SK-N-SH (cell line): ENCODE measurements around the gene KRT4. TPM values are rescaled to one million over a fixed set of nuclear protein-coding genes. Genes with fewer than 3 reads are reported as not detected.

Source experiments
- CTCF ChIA-PET: fragments of 300-600, 350-600 bp; formaldehyde crosslinking; extraction: SDS; loops from one replicate; lab custom pipeline; 2021; lab: Yijun Ruan, JAX
- POLR2A ChIA-PET: fragments of 350-600 bp; sonication (Branson Sonifier 250); formaldehyde crosslinking; extraction: SDS; loops from one replicate; lab custom pipeline; 2020; ENCODE audit warnings: antibody characterized with exemption, inconsistent platforms; lab: Yijun Ruan, JAX
- DNase-seq: peaks from one replicate; pipeline ENCODE4 v3.0.0; 2012
- H2AFZ ChIP-seq: fragments of 200-600 bp; sonication (generic); 2 replicates; pipeline ENCODE4 v1.8.1; 2016; ENCODE audit warnings: antibody characterized with exemption, mild to moderate bottlenecking, low read depth
- H3F3A ChIP-seq: fragments of 200-600 bp; sonication (generic); replicated peaks from 2 replicates; pipeline ENCODE3; 2016; ENCODE audit warnings: antibody characterized with exemption, mild to moderate bottlenecking; ENCODE audit not compliant: insufficient read depth
- H3K27ac ChIP-seq, 2 experiments: fragments of 200-500 bp in 1 of 2; fragments of 200-600 bp in 1 of 2; sonication (Bioruptor generic) in 1 of 2; sonication (generic), shearing (Covaris generic) in 1 of 2; 2 replicates each; pipeline versions ENCODE4 v1.5.1 to v1.6.1; 2014 to 2016; ENCODE audit warnings: low read depth in 2 of 2, inconsistent platforms in 1 of 2, low read length in 1 of 2, mild to moderate bottlenecking in 1 of 2, mixed read lengths in 1 of 2
- H3K27me3 ChIP-seq: fragments of 200-600 bp; sonication (generic), shearing (Covaris generic); 2 replicates; pipeline ENCODE4 v1.6.1; 2016; ENCODE audit warnings: mixed run types; ENCODE audit not compliant: insufficient read depth
- H3K36me3 ChIP-seq, 2 experiments: fragments of 200-500 bp in 1 of 2; fragments of 200-600 bp in 1 of 2; sonication (Bioruptor generic) in 1 of 2; sonication (generic) in 1 of 2; replicated peaks in 1 of 2; 2 replicates each; pipeline versions ENCODE3 to v1.5.1; 2014 to 2016; ENCODE audit warnings: low read length in 1 of 2, mild to moderate bottlenecking in 1 of 2; ENCODE audit not compliant: insufficient read depth in 2 of 2, control insufficient read depth in 1 of 2
- H3K4me1 ChIP-seq, 2 experiments: fragments of 200-500 bp in 1 of 2; fragments of 200-600 bp in 1 of 2; sonication (Bioruptor generic) in 1 of 2; sonication (generic), shearing (Covaris generic) in 1 of 2; 2 replicates each; pipeline versions ENCODE4 v1.5.1 to v1.6.1; 2014 to 2016; ENCODE audit warnings: low read depth in 1 of 2, low read length in 1 of 2, mixed run types in 1 of 2; ENCODE audit not compliant: insufficient read depth in 2 of 2, control insufficient read depth in 1 of 2
- H3K4me2 ChIP-seq: fragments of 200-600 bp; sonication (generic), shearing (Covaris generic); 2 replicates; pipeline ENCODE4 v1.6.1; 2017; ENCODE audit warnings: mixed run types
- H3K4me3 ChIP-seq, 2 experiments: fragments of 200-500 bp in 1 of 2; fragments of 200-600 bp in 1 of 2; sonication (Bioruptor generic) in 1 of 2; sonication (generic), shearing (Covaris generic) in 1 of 2; 2 replicates each; pipeline versions ENCODE4 v1.5.1 to v1.8.1; 2014 to 2016; ENCODE audit warnings: low read depth in 2 of 2, inconsistent platforms in 1 of 2, low read length in 1 of 2, mild to moderate bottlenecking in 1 of 2, mixed read lengths in 1 of 2, moderate library complexity in 1 of 2
- H3K79me2 ChIP-seq: fragments of 200-600 bp; sonication (generic); 2 replicates; pipeline ENCODE4 v1.8.1; 2017; ENCODE audit warnings: mild to moderate bottlenecking; ENCODE audit not compliant: insufficient read depth
- H3K9ac ChIP-seq: fragments of 200-600 bp; sonication (generic); 2 replicates; pipeline ENCODE4 v1.6.1; 2017; ENCODE audit warnings: mixed run types
- H3K9me2 ChIP-seq: fragments of 200-600 bp; sonication (generic); 2 replicates; pipeline ENCODE4 v1.6.1; 2017; ENCODE audit warnings: mixed run types
- H3K9me3 ChIP-seq: fragments of 200-600 bp; sonication (generic); 2 replicates; pipeline ENCODE4 v1.6.1; 2017; ENCODE audit warnings: mixed run types, mild to moderate bottlenecking, moderate library complexity
- H4K20me1 ChIP-seq: fragments of 200-600 bp; sonication (generic); 2 replicates; pipeline ENCODE4 v1.6.1; 2017; ENCODE audit warnings: mild to moderate bottlenecking, mixed run types; ENCODE audit not compliant: insufficient read depth
- EP300 ChIP-seq, 2 experiments: IDR thresholded peaks; 2 replicates each; pipeline versions ENCODE4 v1.4.0 to v1.6.1; 2012; ENCODE audit warnings: borderline replicate concordance in 1 of 2, low read depth in 1 of 2, low read length in 1 of 2
- FOSL2 ChIP-seq: IDR thresholded peaks from 2 replicates; pipeline ENCODE4 v1.4.0; 2012; ENCODE audit warnings: low read depth, mild to moderate bottlenecking, moderate library complexity, borderline replicate concordance
- FOXJ3 ChIP-seq: sonication (generic); formaldehyde crosslinking; IDR thresholded peaks from 2 replicates; pipeline ENCODE4 v1.5.1; 2020; ENCODE audit warnings: mild to moderate bottlenecking, missing genetic modification reagents
- FOXM1 ChIP-seq: IDR thresholded peaks from 2 replicates; pipeline ENCODE4 v1.4.0; 2012; ENCODE audit warnings: low read depth, mild to moderate bottlenecking
- GABPA ChIP-seq: IDR thresholded peaks from 2 replicates; pipeline ENCODE4 v1.4.0; 2012; ENCODE audit warnings: low read depth, mild to moderate bottlenecking
- MXI1 ChIP-seq: IDR thresholded peaks from 2 replicates; pipeline ENCODE4 v1.6.1; 2012; ENCODE audit warnings: mild to moderate bottlenecking, low read depth, low read length, improper control_type of control experiment
- NFIC ChIP-seq: IDR thresholded peaks from 2 replicates; pipeline ENCODE4 v1.4.0; 2012; ENCODE audit warnings: borderline replicate concordance
- NRF1 ChIP-seq: IDR thresholded peaks from 2 replicates; pipeline ENCODE4 v1.6.1; 2012; ENCODE audit warnings: low read depth, mild to moderate bottlenecking, low read length
- POLR2AphosphoS5 ChIP-seq: IDR thresholded peaks from 2 replicates; pipeline ENCODE4 v1.6.1; 2012; ENCODE audit warnings: low read depth, low read length
- RXRA ChIP-seq: IDR thresholded peaks from 2 replicates; pipeline ENCODE4 v1.4.0; 2012; ENCODE audit warnings: low read depth, mild to moderate bottlenecking, borderline replicate concordance
- TEAD4 ChIP-seq: IDR thresholded peaks from 2 replicates; pipeline ENCODE4 v1.4.0; 2012; ENCODE audit warnings: mild to moderate bottlenecking, borderline replicate concordance; ENCODE audit not compliant: insufficient read depth
- whole genome bisulfite sequencing: methylation state at CpG from one replicate; pipeline ENCODE4 v1.1.6; 2017; ENCODE audit warnings: low lambda C conversion rate; 5-methylcytosine and 5-hydroxymethylcytosine counted together
- polyA plus RNA-seq, 3 experiments: library from polyadenylated mRNA; depleted of rRNA; stranded (reverse); fragments of >200 nt; gene quantifications; 2 replicates each; pipeline ENCODE4 v1.2.3, GENCODE V29; 2012
- TF ChIP-seq, protein P1 (sequence below): fragments of 150-350 bp; IDR thresholded peaks from 2 replicates; pipeline ENCODE4 v1.6.1; 2016; ENCODE audit warnings: mild to moderate bottlenecking, low read depth, low read length
- TF ChIP-seq, protein P2 (sequence below): IDR thresholded peaks from 2 replicates; pipeline ENCODE4; 2012

KRT4 gene
- polyA plus RNA-seq, 1 of the 3 experiments (the other 2 are of a cell fraction), result not detected

DNA sequence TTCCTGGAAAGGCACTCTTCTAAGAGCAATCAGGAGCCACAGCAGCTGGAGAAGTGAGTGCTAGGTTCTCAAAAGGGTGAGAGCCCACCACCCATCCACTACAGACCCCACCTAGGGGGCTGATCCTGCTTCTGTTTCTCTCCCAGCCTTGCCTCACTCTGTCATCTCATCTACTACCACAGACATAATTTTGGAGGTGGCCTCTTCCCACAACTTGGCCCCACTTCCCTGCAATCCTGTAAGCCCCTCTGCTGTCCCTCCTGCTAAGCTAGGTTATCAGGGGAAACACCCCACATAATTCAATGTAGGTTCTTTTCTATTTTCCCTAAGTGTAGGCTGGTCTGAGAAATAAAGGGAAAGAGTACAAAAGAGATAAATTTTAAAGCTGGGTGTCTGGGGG is 53.3 kb downstream of the KRT4 start:
- Histone ChIP-seq H3K9ac (no peak overlapping the region), H3K79me2 (no peaks in the 10 kb centered on the region)
- TF ChIP-seq TEAD4 (no peak), POLR2AphosphoS5 (no peak), NFIC (no peak), MXI1 (no peak), RXRA (no peak), GABPA (no peak)
- TF ChIP-seq, protein P1, sequence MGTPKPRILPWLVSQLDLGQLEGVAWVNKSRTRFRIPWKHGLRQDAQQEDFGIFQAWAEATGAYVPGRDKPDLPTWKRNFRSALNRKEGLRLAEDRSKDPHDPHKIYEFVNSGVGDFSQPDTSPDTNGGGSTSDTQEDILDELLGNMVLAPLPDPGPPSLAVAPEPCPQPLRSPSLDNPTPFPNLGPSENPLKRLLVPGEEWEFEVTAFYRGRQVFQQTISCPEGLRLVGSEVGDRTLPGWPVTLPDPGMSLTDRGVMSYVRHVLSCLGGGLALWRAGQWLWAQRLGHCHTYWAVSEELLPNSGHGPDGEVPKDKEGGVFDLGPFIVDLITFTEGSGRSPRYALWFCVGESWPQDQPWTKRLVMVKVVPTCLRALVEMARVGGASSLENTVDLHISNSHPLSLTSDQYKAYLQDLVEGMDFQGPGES, result no peak
- TF ChIP-seq, protein P2, sequence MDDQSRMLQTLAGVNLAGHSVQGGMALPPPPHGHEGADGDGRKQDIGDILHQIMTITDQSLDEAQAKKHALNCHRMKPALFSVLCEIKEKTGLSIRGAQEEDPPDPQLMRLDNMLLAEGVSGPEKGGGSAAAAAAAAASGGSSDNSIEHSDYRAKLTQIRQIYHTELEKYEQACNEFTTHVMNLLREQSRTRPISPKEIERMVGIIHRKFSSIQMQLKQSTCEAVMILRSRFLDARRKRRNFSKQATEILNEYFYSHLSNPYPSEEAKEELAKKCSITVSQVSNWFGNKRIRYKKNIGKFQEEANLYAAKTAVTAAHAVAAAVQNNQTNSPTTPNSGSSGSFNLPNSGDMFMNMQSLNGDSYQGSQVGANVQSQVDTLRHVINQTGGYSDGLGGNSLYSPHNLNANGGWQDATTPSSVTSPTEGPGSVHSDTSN, result no peak
- TF ChIP-seq, all 33 proteins: peak for 0
- ChIA-PET POLR2A (no interaction called here), CTCF (interaction anchor here (1.2 kb wide), 1 partner anchor 119 kb away, joined by 3 read pairs; no protein-coding TSS in a partner anchor)
- H2AFZ ChIP-seq, result no peak overlapping the region
- no peak overlapping the region for H3K4me3 ChIP-seq
- H3K27me3 ChIP-seq, result no peaks in the 10 kb centered on the region; the same call in 1 of the 2 replicates
- no peak for DNase-seq
- H3F3A ChIP-seq, result no peaks in the 10 kb centered on the region
- no peak overlapping the region for H3K4me2 ChIP-seq
- H3K9me2 ChIP-seq, result no peaks in the 10 kb centered on the region
- H4K20me1 ChIP-seq, result no peaks in the 10 kb centered on the region
- H3K9me3 ChIP-seq, result no peaks in the 10 kb centered on the region
- H3K27ac ChIP-seq, result no peak overlapping the region
- no peaks in the 10 kb centered on the region for H3K36me3 ChIP-seq
- no peaks in the 10 kb centered on the region; a peak in 1 of 4 replicates for H3K4me1 ChIP-seq

DNA sequence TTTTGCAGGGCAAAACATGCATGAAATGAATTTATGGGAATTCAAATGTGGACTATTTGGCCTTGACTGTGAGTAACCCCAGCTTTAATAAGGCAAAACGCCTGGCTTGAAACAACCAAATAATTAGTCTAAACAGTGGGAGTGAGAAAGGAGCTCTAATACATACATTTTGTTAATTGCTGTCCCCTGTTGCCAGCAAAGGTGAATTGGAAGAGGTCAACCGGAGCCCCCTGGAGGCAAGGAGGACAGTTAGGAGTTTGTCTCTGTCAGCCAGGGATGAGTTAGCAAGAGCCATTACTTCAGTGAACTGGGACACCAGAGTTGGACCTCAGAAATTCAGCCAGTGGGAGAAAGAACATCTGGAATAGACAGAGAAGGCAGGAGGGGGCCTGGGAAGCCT is 54.2 kb downstream of the KRT4 start:
- H3F3A ChIP-seq, result no peaks in the 10 kb centered on the region
- no peaks in the 10 kb centered on the region for H3K9me3 ChIP-seq
- no peak overlapping the region for H3K4me2 ChIP-seq
- ChIA-PET CTCF (interaction anchor here (1.2 kb wide), 1 partner anchor 120 kb away, joined by 3 read pairs; no protein-coding TSS in a partner anchor), POLR2A (no interaction called here)
- no peaks in the 10 kb centered on the region for H4K20me1 ChIP-seq
- no peaks in the 10 kb centered on the region for H3K27me3 ChIP-seq
- no peak overlapping the region for H3K4me3 ChIP-seq
- H3K36me3 ChIP-seq, result no peaks in the 10 kb centered on the region
- TF ChIP-seq FOXM1 (no peak), FOSL2 (no peak), EP300 (IDR thresholded peaks at IDR 0.05; ENCODE audit: borderline replicate concordance in 1 of 2, low read depth in 1 of 2, low read length in 1 of 2) (no peak), NRF1 (no peak), FOXJ3 (no peak), TEAD4 (no peak)
- TF ChIP-seq, protein P1, result no peak
- no peaks in the 10 kb centered on the region; a peak in 1 of 4 replicates for H3K4me1 ChIP-seq
- H3K9me2 ChIP-seq, result no peaks in the 10 kb centered on the region
- no peak overlapping the region for H2AFZ ChIP-seq
- no peak for DNase-seq
- no peak overlapping the region for H3K9ac ChIP-seq
- WGBS, result 9% methylated on average over 2 of the region's 2 CpGs
- H3K27ac ChIP-seq, result no peak overlapping the region
- no peaks in the 10 kb centered on the region for H3K79me2 ChIP-seq
